Pancreas (tissue), 10 donors: Measurements from ENCODE around the gene SPN. TPM values are rescaled to one million over a fixed set of nuclear protein-coding genes. Genes with fewer than 3 reads are reported as not detected.

Source experiments
- ATAC-seq, 4 donors: fragments of 200-7000 bp; cut with Tn5 transposase; one replicate each; pipeline versions ENCODE4 v1.8.0 to v1.9.1; 2020; ENCODE audit warnings: mild to moderate bottlenecking in 4 of 4, moderate library complexity in 4 of 4
- DNase-seq, 6 donors: peaks; one replicate each; pipeline ENCODE4 v3.0.0-alpha.2; 2020
- FAIRE-seq: peaks from 2 replicates; lab custom pipeline; 2012; peaks lifted over from hg19 to GRCh38; lab: Jason Lieb, UNC
- H3K27ac ChIP-seq, 4 donors: fragments of 200-600 bp; sonication (generic); 1 replicate in 3 of 4; 2 replicates in 1 of 4; pipeline versions ENCODE4 v1.5.0 to v1.8.0; 2020
- H3K27me3 ChIP-seq, 4 donors: fragments of 200-600 bp; one replicate each; pipeline ENCODE4 v1.8.0; 2021
- H3K36me3 ChIP-seq, 3 donors: fragments of 200-600 bp; sonication (generic) in 1 of 3; one replicate each; pipeline versions ENCODE4 v1.5.0 to v1.8.0; 2020 to 2021
- H3K4me1 ChIP-seq, 3 donors: fragments of 200-600 bp; one replicate each; pipeline ENCODE4 v1.8.0; 2021
- H3K4me3 ChIP-seq, 4 donors: fragments of 200-600 bp; sonication (generic) in 2 of 4; one replicate each; pipeline versions ENCODE4 v1.5.0 to v1.8.0; 2020 to 2021
- H3K9me3 ChIP-seq, 4 donors: fragments of 200-600 bp; one replicate each; pipeline ENCODE4 v1.8.0; 2021
- WGBS, 2 donors: extraction: QIAGEN DNeasy Blood & Tissue Kit; methylation state at CpG; one replicate each; pipeline ENCODE4 v1.1.7; 2013; 5-methylcytosine and 5-hydroxymethylcytosine counted together
- intact Hi-C, 3 donors: fragments of 100-400 bp; cut with DNase I; formaldehyde crosslinking; loops; one replicate each; pipeline versions ENCODE4 v1.11.1 to v1.14.2; 2022
- polyA plus RNA-seq, 2 donors: library from polyadenylated mRNA; stranded (reverse); fragments of 200-250 nt; gene quantifications; one replicate each; pipeline ENCODE4 v1.2.3, GENCODE V29; 2013
- total RNA-seq, 6 donors: library from RNA; stranded (reverse); fragmentation: NEBNext Ultra II Directional in 4 of 6; extraction: Animal tissue kit (Norgen Biotek cat#: 25700) in 4 of 6; gene quantifications; one replicate each; pipeline versions ENCODE4 v1.2.1 to v1.2.4, GENCODE V29; 2021 to 2023
- TF ChIP-seq, protein P1 (sequence below), 4 donors: fragments of 200-600 bp; sonication (generic) in 3 of 4; IDR thresholded peaks; one replicate each; pipeline versions ENCODE4 v1.5.0 to v1.8.0; 2021; ENCODE audit warnings: antibody characterized with exemption in 4 of 4
- donor health status: healthy with polysubstance abuse.
- donor health status: DM: no; HTN: no; CAD: no; lungs with moderate emphysema.
- donor health status: DM: no; HTN: no; CAD: no.
- donor health status: control.
- donor health status: control.
- donor health status: Bipolar disorder and iron deficiency.
- donor health status: DM: yes; HTN: yes; CAD: no.
- donor health status: DM: no; HTN: no; CAD: no.
- donor health status: DM: no; HTN: no; CAD: no.
- donor health status: DM: yes; HTN: yes; CAD: no.

The SPN gene
- total and polyA plus RNA-seq, 8 donors, result 0.16 to 6.4 (median 0.68) TPM

DNA sequence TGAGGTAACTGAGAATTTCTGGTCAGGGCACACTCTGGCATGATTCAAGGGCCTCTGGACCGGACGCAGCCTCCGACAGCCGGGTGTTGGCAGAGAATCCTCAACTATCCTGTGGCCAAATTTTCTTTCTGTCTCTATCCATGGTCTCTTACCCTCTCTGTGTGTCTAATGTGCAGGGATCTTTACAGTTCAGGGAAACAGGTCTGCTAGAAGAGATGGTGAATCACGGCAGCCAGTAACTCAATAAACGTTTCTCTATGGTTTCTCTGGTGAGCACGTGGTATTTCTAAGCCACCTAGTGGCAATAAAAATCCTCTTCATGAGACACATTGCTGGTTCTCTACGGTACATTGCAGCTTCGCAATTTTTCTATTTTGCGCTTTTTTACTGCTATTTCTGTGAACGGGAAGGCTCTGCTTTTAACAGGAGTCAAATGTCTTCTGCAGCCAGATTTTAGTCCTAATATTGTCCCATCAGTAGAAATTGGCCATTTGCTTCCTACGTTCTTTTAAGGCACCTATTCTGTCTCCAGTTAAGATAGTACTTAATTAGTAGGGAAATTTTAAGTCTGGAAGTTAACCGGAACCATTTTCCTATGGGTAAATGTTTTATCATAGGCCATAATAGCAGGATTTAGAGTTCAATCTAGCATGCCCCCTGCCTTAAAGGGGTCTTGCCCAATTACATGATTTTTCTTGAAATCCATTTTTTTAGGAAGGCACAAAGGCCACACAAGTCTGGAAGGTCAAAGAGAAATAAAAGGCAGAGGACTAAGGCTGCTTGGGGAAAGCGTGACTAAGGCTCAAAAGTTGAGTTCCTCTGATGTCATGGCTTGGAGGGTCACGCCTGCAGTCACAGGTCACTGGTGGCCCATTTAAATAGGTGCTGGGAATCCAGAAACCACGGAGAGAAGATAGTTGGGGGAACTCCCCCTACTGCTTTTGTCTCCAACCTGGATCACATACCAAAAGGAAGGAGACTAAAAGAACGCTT lies 47.5 kb downstream of the SPN start:
- no peaks in the 10 kb centered on the region for H3K4me1 ChIP-seq
- ATAC-seq (peak; percentile 77 to 99 (median 98)), DNase-seq (peak in 1 of 6 donors; percentile 32), FAIRE-seq (no peak)
- H3K9me3 ChIP-seq, result no peaks in the 10 kb centered on the region
- no peaks in the 10 kb centered on the region for H3K27me3 ChIP-seq
- H3K36me3 ChIP-seq, result no peaks in the 10 kb centered on the region
- intact Hi-C loops, result no loop called here
- whole genome bisulfite sequencing, 2 donors, result 50 to 51% methylated on average over 17 of the region's 17 CpGs
- TF ChIP-seq, protein P1, sequence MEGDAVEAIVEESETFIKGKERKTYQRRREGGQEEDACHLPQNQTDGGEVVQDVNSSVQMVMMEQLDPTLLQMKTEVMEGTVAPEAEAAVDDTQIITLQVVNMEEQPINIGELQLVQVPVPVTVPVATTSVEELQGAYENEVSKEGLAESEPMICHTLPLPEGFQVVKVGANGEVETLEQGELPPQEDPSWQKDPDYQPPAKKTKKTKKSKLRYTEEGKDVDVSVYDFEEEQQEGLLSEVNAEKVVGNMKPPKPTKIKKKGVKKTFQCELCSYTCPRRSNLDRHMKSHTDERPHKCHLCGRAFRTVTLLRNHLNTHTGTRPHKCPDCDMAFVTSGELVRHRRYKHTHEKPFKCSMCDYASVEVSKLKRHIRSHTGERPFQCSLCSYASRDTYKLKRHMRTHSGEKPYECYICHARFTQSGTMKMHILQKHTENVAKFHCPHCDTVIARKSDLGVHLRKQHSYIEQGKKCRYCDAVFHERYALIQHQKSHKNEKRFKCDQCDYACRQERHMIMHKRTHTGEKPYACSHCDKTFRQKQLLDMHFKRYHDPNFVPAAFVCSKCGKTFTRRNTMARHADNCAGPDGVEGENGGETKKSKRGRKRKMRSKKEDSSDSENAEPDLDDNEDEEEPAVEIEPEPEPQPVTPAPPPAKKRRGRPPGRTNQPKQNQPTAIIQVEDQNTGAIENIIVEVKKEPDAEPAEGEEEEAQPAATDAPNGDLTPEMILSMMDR (IDR thresholded peaks at IDR 0.05), result peak; percentile 24 to 57 (median 46)
- H3K4me3 ChIP-seq, result no peak overlapping the region
- H3K27ac ChIP-seq, result no peak overlapping the region

DNA sequence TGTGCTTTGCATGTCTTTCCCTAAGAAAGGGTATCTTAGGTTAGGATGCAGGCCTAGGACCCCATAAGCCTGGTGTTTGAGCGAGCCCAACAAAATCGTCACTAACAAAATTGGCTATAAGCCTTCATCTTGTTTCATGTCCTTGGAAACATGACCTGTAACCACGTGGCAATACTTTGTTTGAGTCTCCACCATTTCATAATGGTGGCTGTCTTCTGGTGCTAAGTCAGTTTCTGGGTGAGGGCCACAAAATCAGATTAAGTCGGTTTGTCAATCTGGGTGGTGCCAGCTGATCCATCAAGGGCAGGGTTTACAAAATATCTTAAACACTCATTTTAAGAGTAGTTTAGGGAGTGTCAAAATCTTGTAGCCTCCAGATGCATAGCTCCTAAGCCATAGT lies 49.8 kb downstream of the SPN start:
- FAIRE-seq (no peak), ATAC-seq (no peak)
- WGBS, 2 donors, result 52 to 63% methylated on average over 4 of the region's 4 CpGs

DNA sequence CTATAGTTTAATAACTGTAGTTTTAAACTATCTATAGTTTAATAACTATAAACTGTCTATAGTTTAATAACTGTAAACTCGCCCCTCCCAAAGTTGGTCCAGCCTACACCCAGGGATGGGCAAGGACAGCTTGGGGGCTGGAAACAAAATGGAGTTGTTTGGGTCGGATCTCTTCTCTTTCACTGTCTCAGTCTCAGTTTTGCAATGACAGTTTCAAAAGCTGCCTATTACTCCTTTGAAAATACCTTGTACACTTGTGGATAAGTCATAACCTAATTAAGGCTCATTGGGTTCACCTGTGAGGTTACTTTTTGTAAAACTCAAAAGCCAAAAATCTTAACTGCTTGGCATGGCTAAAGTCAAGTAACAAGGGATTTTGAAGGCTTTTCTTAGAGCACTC lies 51.3 kb downstream of the SPN start:
- H3K27me3 ChIP-seq, result no peaks in the 10 kb centered on the region
- no peak for FAIRE-seq
- intact Hi-C loops, result no loop called here
- TF ChIP-seq, protein P1 (IDR thresholded peaks at IDR 0.05), result no peak
- peak in 1 of 6 donors; percentile 2 for DNase-seq
- ATAC-seq, result no peak
- H3K9me3 ChIP-seq, result no peaks in the 10 kb centered on the region
- H3K36me3 ChIP-seq, result no peaks in the 10 kb centered on the region
- H3K4me1 ChIP-seq, result no peaks in the 10 kb centered on the region
- no peak overlapping the region for H3K27ac ChIP-seq
- H3K4me3 ChIP-seq, result no peak overlapping the region
- 80 to 89% methylated on average over 2 of the region's 2 CpGs for WGBS, 2 donors

More for the DNA sequence above, 49.8 kb downstream of the SPN start:
- intact Hi-C loops, result no loop called here
- H3K9me3 ChIP-seq, result no peaks in the 10 kb centered on the region
- TF ChIP-seq, protein P1 (IDR thresholded peaks at IDR 0.05), result no peak
- no peak for DNase-seq
- H3K27me3 ChIP-seq, result no peaks in the 10 kb centered on the region
- H3K4me1 ChIP-seq, result no peaks in the 10 kb centered on the region
- H3K4me3 ChIP-seq, result no peak overlapping the region
- no peak overlapping the region for H3K27ac ChIP-seq
- H3K36me3 ChIP-seq, result no peaks in the 10 kb centered on the region

DNA sequence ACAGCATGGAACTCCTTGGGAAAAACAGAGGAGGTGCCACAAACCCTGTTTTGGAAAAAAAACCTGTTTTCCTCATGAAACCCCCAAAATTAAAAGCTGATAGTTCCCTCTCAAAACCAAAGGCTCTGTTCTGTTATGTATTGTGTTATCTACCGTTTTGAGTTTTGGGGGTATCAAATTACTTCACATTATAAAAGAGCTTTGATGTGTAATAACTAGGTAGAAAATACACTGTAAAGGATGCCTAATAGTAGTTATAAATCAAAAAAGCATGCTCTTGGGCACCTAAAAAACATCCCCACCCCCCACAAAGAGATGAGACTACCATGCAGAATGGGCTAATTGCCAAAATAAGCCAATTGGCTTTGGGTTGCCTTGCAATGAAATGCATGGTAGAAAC lies 51.9 kb downstream of the SPN start:
- TF ChIP-seq, protein P1 (IDR thresholded peaks at IDR 0.05), result no peak
- ATAC-seq (no peak), FAIRE-seq (no peak), DNase-seq (no peak)
- no peaks in the 10 kb centered on the region for H3K36me3 ChIP-seq
- no peak overlapping the region for H3K4me3 ChIP-seq
- 9 to 17% methylated on average over 1 of the region's 1 CpG for WGBS, 2 donors
- H3K27me3 ChIP-seq, result no peaks in the 10 kb centered on the region
- no peak overlapping the region for H3K27ac ChIP-seq
- no peaks in the 10 kb centered on the region for H3K9me3 ChIP-seq
- intact Hi-C loops, result no loop called here
- no peaks in the 10 kb centered on the region for H3K4me1 ChIP-seq

DNA sequence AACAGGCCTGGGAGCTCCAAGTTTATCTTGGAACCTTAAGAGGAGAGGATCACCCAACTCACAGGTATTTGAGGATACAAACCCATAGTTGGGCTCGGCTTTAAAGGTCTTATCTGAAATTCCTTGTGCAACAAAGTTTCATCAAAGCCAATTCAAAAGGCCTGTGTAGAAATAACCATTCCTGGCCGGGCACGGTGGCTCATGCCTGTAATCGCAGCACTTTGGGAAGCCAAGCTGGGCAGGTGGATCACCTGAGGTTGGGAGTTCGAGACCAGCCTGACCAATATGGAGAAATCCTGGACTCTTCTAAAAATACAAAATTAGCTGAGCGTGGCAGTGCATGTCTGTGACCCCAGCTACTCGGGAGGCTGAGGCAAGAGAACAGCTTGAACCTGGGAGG lies 54.1 kb downstream of the SPN start:
- Histone ChIP-seq H3K4me1 (no peaks in the 10 kb centered on the region), H3K36me3 (no peaks in the 10 kb centered on the region), H3K27me3 (no peaks in the 10 kb centered on the region), H3K9me3 (no peaks in the 10 kb centered on the region), H3K27ac (no peak overlapping the region), H3K4me3 (no peak overlapping the region)
- no peak for ATAC-seq
- DNase-seq, result peak in 1 of 6 donors; percentile 22
- WGBS, 2 donors, result 85 to 88% methylated on average over 7 of the region's 7 CpGs
- FAIRE-seq, result no peak
- intact Hi-C loops, result no loop called here
- TF ChIP-seq, protein P1 (IDR thresholded peaks at IDR 0.05), result no peak
